DOHH2 (cell line): ENCODE data around the gene ERC2.

Experiments used
- H3F3A ChIP-seq: fragments of 200-600 bp; sonication (generic), shearing (Covaris generic); 2 replicates; pipeline ENCODE4 v1.6.0; 2016; ENCODE audit warnings: antibody characterized with exemption, mild to moderate bottlenecking; ENCODE audit not compliant: control insufficient read depth, insufficient read depth
- H3K27ac ChIP-seq: fragments of 200-600 bp; sonication (generic); 2 replicates; pipeline ENCODE4 v1.5.1; 2014; ENCODE audit warnings: low read depth, mild to moderate bottlenecking, low read length, moderate library complexity
- H3K27me3 ChIP-seq: fragments of 200-600 bp; sonication (generic); 2 replicates; pipeline ENCODE4 v1.6.1; 2014; ENCODE audit warnings: mild to moderate bottlenecking, low read length, mixed read lengths; ENCODE audit not compliant: control insufficient read depth
- H3K36me3 ChIP-seq: fragments of 200-600 bp; sonication (generic); 2 replicates; pipeline ENCODE4 v1.6.1; 2014; ENCODE audit warnings: mild to moderate bottlenecking, low read length, moderate library complexity, mixed read lengths; ENCODE audit not compliant: control insufficient read depth
- H3K4me1 ChIP-seq: fragments of 200-600 bp; sonication (generic); 2 replicates; pipeline ENCODE4 v1.6.1; 2014; ENCODE audit warnings: mild to moderate bottlenecking, low read length, mixed read lengths; ENCODE audit not compliant: control insufficient read depth
- H3K4me2 ChIP-seq: fragments of 200-600 bp; sonication (generic); 2 replicates; pipeline ENCODE4 v1.6.0; 2014; ENCODE audit warnings: mild to moderate bottlenecking, low read length, moderate library complexity
- H3K4me3 ChIP-seq: fragments of 200-600 bp; sonication (generic); 2 replicates; pipeline ENCODE4 v1.5.1; 2014; ENCODE audit warnings: mild to moderate bottlenecking, low read length, mixed read lengths
- H3K79me2 ChIP-seq: fragments of 200-600 bp; sonication (generic); 2 replicates; pipeline ENCODE4 v1.6.1; 2014; ENCODE audit warnings: mild to moderate bottlenecking, low read length, mixed read lengths; ENCODE audit not compliant: control insufficient read depth
- H3K9me2 ChIP-seq: fragments of 200-600 bp; sonication (generic); replicated peaks from 2 replicates; pipeline ENCODE4 v1.6.1; 2014; ENCODE audit warnings: mild to moderate bottlenecking, low read length, mixed read lengths; ENCODE audit not compliant: control insufficient read depth
- H3K9me3 ChIP-seq: fragments of 200-600 bp; sonication (generic); 2 replicates; pipeline ENCODE4 v1.6.1; 2014; ENCODE audit warnings: antibody characterized with exemption, low read length, mixed read lengths; ENCODE audit not compliant: control insufficient read depth, insufficient read depth
- H4K20me1 ChIP-seq: fragments of 200-600 bp; sonication (generic); 2 replicates; pipeline ENCODE4 v1.6.0; 2014; ENCODE audit warnings: low read depth, mild to moderate bottlenecking, antibody characterized with exemption, low read length, moderate library complexity; ENCODE audit not compliant: control insufficient read depth, insufficient read depth
- CTCF ChIP-seq: fragments of 200-600 bp; sonication (generic); IDR thresholded peaks from one replicate; pipeline ENCODE4 v1.5.1; 2014; ENCODE audit warnings: antibody characterized with exemption, mild to moderate bottlenecking, low read depth, low read length; ENCODE audit not compliant: poor library complexity, severe bottlenecking
- EZH2phosphoT487 ChIP-seq: fragments of 200-600 bp; sonication (generic); IDR thresholded peaks from 2 replicates; pipeline ENCODE4 v1.6.1; 2017; ENCODE audit warnings: borderline replicate concordance, mild to moderate bottlenecking, antibody characterized with exemption, low read length, moderate library complexity, mixed read lengths

The ERC2 gene

GRCh38 chr3:56115698-56116097 is 352.6 kb downstream of the ERC2 start:
- no peak overlapping the region for H3K4me3 ChIP-seq
- no peaks in the 10 kb centered on the region for H3K27me3 ChIP-seq
- no peaks in the 10 kb centered on the region for H3K36me3 ChIP-seq
- no peaks in the 10 kb centered on the region for H3K9me3 ChIP-seq
- no peak overlapping the region for H3K27ac ChIP-seq
- no peak overlapping the region for H3K4me2 ChIP-seq
- H4K20me1 ChIP-seq: no peaks in the 10 kb centered on the region
- H3F3A ChIP-seq: no peaks in the 10 kb centered on the region
- no peak for TF ChIP-seq EZH2phosphoT487
- no peak for TF ChIP-seq CTCF
- no peaks in the 10 kb centered on the region for H3K4me1 ChIP-seq
- no peaks in the 10 kb centered on the region for H3K79me2 ChIP-seq
- no peaks in the 10 kb centered on the region for H3K9me2 ChIP-seq

- H3K9me2 ChIP-seq: no peaks in the 10 kb centered on the region
- no peaks in the 10 kb centered on the region for H4K20me1 ChIP-seq
- H3K4me2 ChIP-seq: no peak overlapping the region
- no peaks in the 10 kb centered on the region for H3K9me3 ChIP-seq
- H3K27me3 ChIP-seq: no peaks in the 10 kb centered on the region
- H3K27ac ChIP-seq: no peak overlapping the region
- H3K4me3 ChIP-seq: no peak overlapping the region
- H3K36me3 ChIP-seq: no peaks in the 10 kb centered on the region
- no peaks in the 10 kb centered on the region for H3K4me1 ChIP-seq
- H3F3A ChIP-seq: no peaks in the 10 kb centered on the region
- TF ChIP-seq EZH2phosphoT487: no peak
- TF ChIP-seq CTCF: no peak
- no peaks in the 10 kb centered on the region for H3K79me2 ChIP-seq
Measured at GRCh38 chr3:56115199-56115598, 353.1 kb downstream of the ERC2 start.

- H3K27me3 ChIP-seq: no peaks in the 10 kb centered on the region
- H3K36me3 ChIP-seq: no peaks in the 10 kb centered on the region
- no peaks in the 10 kb centered on the region for H4K20me1 ChIP-seq
- H3K9me2 ChIP-seq: no peaks in the 10 kb centered on the region
- H3K4me2 ChIP-seq: no peak overlapping the region
- no peaks in the 10 kb centered on the region for H3F3A ChIP-seq
- no peak overlapping the region for H3K4me3 ChIP-seq
- no peak overlapping the region for H3K27ac ChIP-seq
- H3K4me1 ChIP-seq: no peaks in the 10 kb centered on the region
- H3K79me2 ChIP-seq: no peaks in the 10 kb centered on the region
- H3K9me3 ChIP-seq: no peaks in the 10 kb centered on the region
- no peak for TF ChIP-seq CTCF
- TF ChIP-seq EZH2phosphoT487: no peak
Measured at GRCh38 chr3:56113908-56114307, 354.4 kb downstream of the ERC2 start.

GRCh38 chr3:56113231-56113630 is 355.0 kb downstream of the ERC2 start:
- Histone ChIP-seq H3K4me2 (no peak overlapping the region), H3K4me1 (no peaks in the 10 kb centered on the region), H3K36me3 (no peaks in the 10 kb centered on the region), H3K27ac (no peak overlapping the region), H3K4me3 (no peak overlapping the region), H3F3A (no peaks in the 10 kb centered on the region), H4K20me1 (no peaks in the 10 kb centered on the region), H3K27me3 (no peaks in the 10 kb centered on the region), H3K9me3 (no peaks in the 10 kb centered on the region), H3K9me2 (no peaks in the 10 kb centered on the region), H3K79me2 (no peaks in the 10 kb centered on the region)
- no peak for TF ChIP-seq CTCF
- no peak for TF ChIP-seq EZH2phosphoT487
